ENCODE measurements around the gene ILF3. TPM values are rescaled to one million over a fixed set of nuclear protein-coding genes. Genes with fewer than 3 reads are reported as not detected.

Gene ILF3
- total and polyA plus RNA-seq, 2 of the 13 experiments (the other 11 are each of a cell fraction or from before 2014, with no cell fraction given): 120 to 173 TPM

DNA sequence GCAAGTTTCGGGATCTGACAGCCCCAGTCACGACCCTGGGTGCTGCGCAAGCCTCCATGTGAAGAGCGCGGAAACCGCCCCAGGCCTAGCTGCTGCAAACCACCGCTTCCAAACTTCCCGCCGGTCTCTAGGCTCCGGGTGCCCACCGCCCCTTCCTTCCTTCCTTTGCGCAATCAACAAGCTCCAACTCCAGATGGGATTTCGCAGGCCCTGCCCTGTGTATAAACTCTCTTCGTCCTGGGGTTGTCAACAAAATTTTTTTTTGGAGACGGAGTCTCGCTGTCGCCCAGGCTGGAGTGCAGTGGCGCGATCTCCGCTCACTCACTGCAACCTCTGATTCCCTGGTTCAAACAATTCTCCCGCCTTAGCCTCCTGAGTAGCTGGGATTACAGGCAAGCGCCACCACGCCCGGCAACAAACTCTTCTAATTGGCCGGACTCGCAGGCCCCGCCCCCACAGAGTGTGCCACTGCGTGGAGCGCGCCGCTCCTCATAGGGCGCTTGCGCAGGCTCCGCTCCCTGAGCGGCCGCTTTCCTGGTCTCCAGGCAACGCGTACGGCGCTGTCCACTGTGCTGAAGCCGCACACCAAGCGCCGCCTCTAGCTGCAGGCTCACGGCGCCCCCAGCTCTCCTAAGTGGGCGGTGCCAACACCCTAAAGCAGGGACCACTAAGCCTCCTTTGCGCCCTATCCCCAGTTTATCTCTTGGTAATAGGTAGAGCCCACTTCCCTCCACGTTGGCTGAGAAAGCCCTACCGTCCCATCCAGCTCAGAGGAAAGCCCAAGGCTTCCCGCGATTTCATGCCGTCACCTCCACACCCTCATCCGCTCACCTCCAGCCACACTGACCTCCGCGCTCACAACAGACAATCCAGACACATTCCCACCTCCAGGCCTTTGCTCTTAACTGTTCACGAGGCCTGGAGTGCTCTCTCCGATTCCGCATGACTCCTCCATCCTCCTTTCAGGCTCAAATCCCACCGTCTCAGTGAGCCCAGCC is 41.6 kb downstream of the ILF3 start (continued):
- peak; percentile 78 for TF ChIP-seq THAP11 (CRISPR knock-in tag; IDR thresholded peaks at IDR 0.05)
- peak; percentile 95 for TF ChIP-seq ZNF138 (CRISPR knock-in tag; IDR thresholded peaks at IDR 0.05; ENCODE audit: low read depth)
- TF ChIP-seq, protein P1, sequence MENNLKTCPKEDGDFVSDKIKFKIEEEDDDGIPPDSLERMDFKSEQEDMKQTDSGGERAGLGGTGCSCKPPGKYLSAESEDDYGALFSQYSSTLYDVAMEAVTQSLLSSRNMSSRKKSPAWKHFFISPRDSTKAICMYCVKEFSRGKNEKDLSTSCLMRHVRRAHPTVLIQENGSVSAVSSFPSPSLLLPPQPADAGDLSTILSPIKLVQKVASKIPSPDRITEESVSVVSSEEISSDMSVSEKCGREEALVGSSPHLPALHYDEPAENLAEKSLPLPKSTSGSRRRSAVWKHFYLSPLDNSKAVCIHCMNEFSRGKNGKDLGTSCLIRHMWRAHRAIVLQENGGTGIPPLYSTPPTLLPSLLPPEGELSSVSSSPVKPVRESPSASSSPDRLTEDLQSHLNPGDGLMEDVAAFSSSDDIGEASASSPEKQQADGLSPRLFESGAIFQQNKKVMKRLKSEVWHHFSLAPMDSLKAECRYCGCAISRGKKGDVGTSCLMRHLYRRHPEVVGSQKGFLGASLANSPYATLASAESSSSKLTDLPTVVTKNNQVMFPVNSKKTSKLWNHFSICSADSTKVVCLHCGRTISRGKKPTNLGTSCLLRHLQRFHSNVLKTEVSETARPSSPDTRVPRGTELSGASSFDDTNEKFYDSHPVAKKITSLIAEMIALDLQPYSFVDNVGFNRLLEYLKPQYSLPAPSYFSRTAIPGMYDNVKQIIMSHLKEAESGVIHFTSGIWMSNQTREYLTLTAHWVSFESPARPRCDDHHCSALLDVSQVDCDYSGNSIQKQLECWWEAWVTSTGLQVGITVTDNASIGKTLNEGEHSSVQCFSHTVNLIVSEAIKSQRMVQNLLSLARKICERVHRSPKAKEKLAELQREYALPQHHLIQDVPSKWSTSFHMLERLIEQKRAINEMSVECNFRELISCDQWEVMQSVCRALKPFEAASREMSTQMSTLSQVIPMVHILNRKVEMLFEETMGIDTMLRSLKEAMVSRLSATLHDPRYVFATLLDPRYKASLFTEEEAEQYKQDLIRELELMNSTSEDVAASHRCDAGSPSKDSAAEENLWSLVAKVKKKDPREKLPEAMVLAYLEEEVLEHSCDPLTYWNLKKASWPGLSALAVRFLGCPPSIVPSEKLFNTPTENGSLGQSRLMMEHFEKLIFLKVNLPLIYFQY (CRISPR knock-in tag; IDR thresholded peaks at IDR 0.05; ENCODE audit: borderline replicate concordance): peak; percentile 83; the same call in 1 of the 2 replicates
- peak; percentile 67 for TF ChIP-seq ZNF7 (CRISPR knock-in tag; IDR thresholded peaks at IDR 0.05)
- peak; percentile 64; the same call in 1 of the 2 replicates for TF ChIP-seq IRF2 (CRISPR knock-in tag; IDR thresholded peaks at IDR 0.05)
- no peak for TF ChIP-seq IKZF1 (IDR thresholded peaks at IDR 0.05)
- TF ChIP-seq TBX2 (CRISPR knock-in tag; IDR thresholded peaks at IDR 0.05; ENCODE audit: borderline replicate concordance): peak; percentile 66
- peak; percentile 99 for TF ChIP-seq KLF11 (CRISPR knock-in tag; IDR thresholded peaks at IDR 0.05)
- TF ChIP-seq, protein P2, sequence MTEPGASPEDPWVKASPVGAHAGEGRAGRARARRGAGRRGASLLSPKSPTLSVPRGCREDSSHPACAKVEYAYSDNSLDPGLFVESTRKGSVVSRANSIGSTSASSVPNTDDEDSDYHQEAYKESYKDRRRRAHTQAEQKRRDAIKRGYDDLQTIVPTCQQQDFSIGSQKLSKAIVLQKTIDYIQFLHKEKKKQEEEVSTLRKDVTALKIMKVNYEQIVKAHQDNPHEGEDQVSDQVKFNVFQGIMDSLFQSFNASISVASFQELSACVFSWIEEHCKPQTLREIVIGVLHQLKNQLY (CRISPR knock-in tag; IDR thresholded peaks at IDR 0.05): peak; percentile 66; the same call in 1 of the 2 replicates
- TF ChIP-seq ZNF562 (CRISPR knock-in tag; IDR thresholded peaks at IDR 0.05; ENCODE audit: borderline replicate concordance): no peak
- peak; percentile 63; the same call in 1 of the 2 replicates for TF ChIP-seq MYC (CRISPR knock-in tag; IDR thresholded peaks at IDR 0.05; ENCODE audit: borderline replicate concordance)
- TF ChIP-seq THAP9 (CRISPR knock-in tag; IDR thresholded peaks at IDR 0.05; ENCODE audit: borderline replicate concordance): peak; percentile 71; the same call in 1 of the 2 replicates
- peak; percentile 70; the same call in 1 of the 2 replicates for TF ChIP-seq PITX1 (CRISPR knock-in tag; IDR thresholded peaks at IDR 0.05)
- TF ChIP-seq MBNL3 (CRISPR knock-in tag; conservative IDR thresholded peaks at IDR 0.05): no peak
- peak; percentile 61 for TF ChIP-seq RARA (CRISPR knock-in tag; IDR thresholded peaks at IDR 0.05)
- peak; percentile 94 for TF ChIP-seq ZMAT3 (CRISPR knock-in tag; conservative IDR thresholded peaks at IDR 0.05)
- TF ChIP-seq EZH2 (conservative IDR thresholded peaks at IDR 0.05; ENCODE audit: low read depth, low read length): no peak
- TF ChIP-seq, protein P3, sequence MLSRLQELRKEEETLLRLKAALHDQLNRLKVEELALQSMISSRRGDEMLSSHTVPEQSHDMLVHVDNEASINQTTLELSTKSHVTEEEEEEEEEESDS (CRISPR knock-in tag; IDR thresholded peaks at IDR 0.05; ENCODE audit: borderline replicate concordance): peak; percentile 93; the same call in 1 of the 2 replicates
- TF ChIP-seq ETV6 (CRISPR knock-in tag; conservative IDR thresholded peaks at IDR 0.05): peak; percentile 95
- TF ChIP-seq ZNF878 (CRISPR knock-in tag; IDR thresholded peaks at IDR 0.05): peak; percentile 52; the same call in 1 of the 2 replicates
- no peak for TF ChIP-seq GFI1 (CRISPR knock-in tag; IDR thresholded peaks at IDR 0.05; ENCODE audit: borderline replicate concordance)

All from HepG2 (cell line).